Vagina (tissue), 2 donors: ENCODE measurements around the gene GAB2.

ENCODE experiments used
- POLR2A ChIP-seq, 2 donors: fragments of 450-650 bp; IDR thresholded peaks; one replicate each; pipeline ENCODE4 v1.6.1; 2017; ENCODE audit warnings: antibody characterized with exemption in 2 of 2, mild to moderate bottlenecking in 2 of 2, moderate library complexity in 2 of 2
- POLR2AphosphoS5 ChIP-seq, 2 donors: sonication (generic); formaldehyde crosslinking; IDR thresholded peaks; one replicate each; pipeline ENCODE4 v1.9.0; 2017; ENCODE audit warnings: antibody characterized with exemption in 2 of 2, mild to moderate bottlenecking in 2 of 2, low read depth in 1 of 2; ENCODE audit not compliant: insufficient read depth in 1 of 2

DNA sequence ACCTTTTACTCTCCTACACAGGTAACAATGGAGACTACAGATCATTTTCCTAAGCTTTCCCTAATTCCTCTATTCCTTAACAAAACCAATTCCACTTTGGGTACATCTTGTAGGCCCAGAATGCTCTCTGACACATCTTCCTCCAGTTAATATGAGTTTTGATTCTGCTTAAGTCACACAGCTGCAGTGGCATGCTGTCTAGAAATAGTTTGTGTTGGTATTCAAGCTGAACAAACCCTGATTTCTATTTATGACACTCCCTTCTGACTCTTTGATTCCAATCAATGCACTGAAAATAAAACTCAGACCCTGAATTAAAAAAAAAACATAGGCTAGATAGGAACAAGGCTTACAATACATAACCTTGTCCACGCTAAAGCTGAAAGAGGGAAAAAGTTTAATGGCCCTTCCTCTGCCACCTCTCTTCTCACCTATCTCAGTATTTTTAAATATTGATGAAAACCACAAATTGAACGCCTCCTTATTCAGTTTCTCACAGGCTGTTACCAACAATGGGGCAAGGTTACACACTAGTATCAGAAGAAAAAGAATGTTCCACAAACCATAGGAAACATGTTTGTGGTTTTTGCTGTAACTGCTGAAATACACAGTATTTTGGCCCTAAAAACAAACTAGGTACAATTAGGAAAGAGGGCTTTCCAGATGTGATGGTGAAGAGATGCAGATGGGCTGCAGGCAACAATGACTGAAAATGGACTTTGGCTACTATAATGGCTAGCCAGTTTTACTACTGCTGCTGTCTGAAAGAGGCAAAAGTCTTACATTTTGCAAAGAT lies 35.7 kb upstream of the GAB2 start:
- TF ChIP-seq POLR2AphosphoS5 (IDR thresholded peaks at IDR 0.05; ENCODE audit: insufficient read depth in 1 of 2, low read depth in 1 of 2) (no peak), POLR2A (IDR thresholded peaks at IDR 0.05) (no peak)
